BJ (cell line): ENCODE results near the gene MRPS12. TPM values are rescaled to one million over a fixed set of nuclear protein-coding genes. Genes with fewer than 3 reads are reported as not detected.

Source experiments
- CTCF ChIA-PET: fragments of 350-600 bp; formaldehyde crosslinking; extraction: SDS; loops from one replicate; lab custom pipeline; 2021; ENCODE audit warnings: antibody characterized with exemption, inconsistent platforms; lab: Yijun Ruan, JAX
- POLR2A ChIA-PET: fragments of 300-600 bp; sonication (Branson Sonifier 250); formaldehyde crosslinking; extraction: SDS; loops from one replicate; lab custom pipeline; 2021; ENCODE audit warnings: antibody characterized with exemption; lab: Charles Lee
- DNase-seq: peaks from one replicate; pipeline ENCODE4 v3.0.0-alpha.2; 2011; ENCODE audit warnings: low read depth
- H3K27me3 ChIP-seq: 2 replicates; pipeline ENCODE4 v1.6.0; 2011; ENCODE audit warnings: low read length; ENCODE audit not compliant: control insufficient read depth, insufficient read depth
- H3K36me3 ChIP-seq: 2 replicates; pipeline ENCODE4 v1.5.1; 2011; ENCODE audit warnings: low read length; ENCODE audit not compliant: control insufficient read depth, insufficient read depth
- H3K4me3 ChIP-seq: 2 replicates; pipeline ENCODE4 v1.5.1; 2011; ENCODE audit warnings: low read depth, mild to moderate bottlenecking, control low read depth, low read length
- polyA plus RNA-seq: library from polyadenylated mRNA; depleted of rRNA; stranded (reverse); fragments of >200 nt; gene quantifications from 2 replicates; pipeline ENCODE4 v1.2.3, GENCODE V29; 2011
- TF ChIP-seq, protein P1 (sequence below): IDR thresholded peaks from 2 replicates; pipeline ENCODE4 v1.5.1; 2011; ENCODE audit warnings: low read depth, mild to moderate bottlenecking, control low read depth, inconsistent platforms, low read length, moderate library complexity; ENCODE audit not compliant: insufficient read depth

The MRPS12 gene
- polyA plus RNA-seq, 1 experiment: 49.3 TPM

DNA sequence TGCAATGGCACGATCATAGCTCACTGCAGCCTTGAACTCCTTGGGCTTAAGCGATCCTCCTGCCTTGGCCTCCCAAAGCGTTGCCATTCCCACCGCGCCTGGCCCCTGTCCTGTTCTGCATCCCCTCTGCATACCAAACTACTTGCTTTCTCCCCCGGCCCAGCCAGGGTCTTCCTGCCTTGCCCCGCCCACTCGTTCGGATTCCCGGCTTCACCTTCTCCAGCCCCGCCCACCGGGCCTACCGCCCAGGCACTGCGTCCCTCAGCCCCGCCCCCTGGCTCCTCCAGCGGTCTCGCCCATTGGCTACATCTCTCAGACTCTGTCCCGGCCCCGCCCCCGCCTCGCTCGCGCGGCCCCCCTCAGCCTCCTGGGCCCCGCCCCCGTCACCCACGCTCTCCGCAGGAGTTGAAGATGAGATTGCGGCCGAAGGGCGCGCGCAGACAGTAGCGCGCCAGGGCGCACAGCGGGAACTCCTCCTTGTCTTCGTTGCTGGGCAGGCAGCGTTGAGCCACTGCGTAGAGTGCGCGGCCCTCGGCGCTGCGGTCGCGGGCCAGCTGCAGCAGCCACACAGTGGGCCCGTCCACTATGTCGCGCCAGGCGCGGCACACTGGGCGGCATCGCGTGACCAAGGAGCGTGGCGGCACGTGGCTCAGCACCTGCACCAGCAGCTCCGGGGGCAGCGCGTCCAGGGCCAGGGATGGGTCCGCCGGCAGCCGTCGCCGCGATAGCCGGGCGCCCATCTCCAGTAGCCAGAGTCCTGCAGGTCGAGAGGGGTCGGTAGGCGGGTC is 19.0 kb downstream of the MRPS12 start:
- CTCF ChIA-PET: interaction anchor here (1.7 kb wide), 1 partner anchor 19 kb away, joined by 8 read pairs; the partner anchor contains the start of genes MRPS12 and SARS2
- TF ChIP-seq, protein P1, sequence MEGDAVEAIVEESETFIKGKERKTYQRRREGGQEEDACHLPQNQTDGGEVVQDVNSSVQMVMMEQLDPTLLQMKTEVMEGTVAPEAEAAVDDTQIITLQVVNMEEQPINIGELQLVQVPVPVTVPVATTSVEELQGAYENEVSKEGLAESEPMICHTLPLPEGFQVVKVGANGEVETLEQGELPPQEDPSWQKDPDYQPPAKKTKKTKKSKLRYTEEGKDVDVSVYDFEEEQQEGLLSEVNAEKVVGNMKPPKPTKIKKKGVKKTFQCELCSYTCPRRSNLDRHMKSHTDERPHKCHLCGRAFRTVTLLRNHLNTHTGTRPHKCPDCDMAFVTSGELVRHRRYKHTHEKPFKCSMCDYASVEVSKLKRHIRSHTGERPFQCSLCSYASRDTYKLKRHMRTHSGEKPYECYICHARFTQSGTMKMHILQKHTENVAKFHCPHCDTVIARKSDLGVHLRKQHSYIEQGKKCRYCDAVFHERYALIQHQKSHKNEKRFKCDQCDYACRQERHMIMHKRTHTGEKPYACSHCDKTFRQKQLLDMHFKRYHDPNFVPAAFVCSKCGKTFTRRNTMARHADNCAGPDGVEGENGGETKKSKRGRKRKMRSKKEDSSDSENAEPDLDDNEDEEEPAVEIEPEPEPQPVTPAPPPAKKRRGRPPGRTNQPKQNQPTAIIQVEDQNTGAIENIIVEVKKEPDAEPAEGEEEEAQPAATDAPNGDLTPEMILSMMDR: no peak
- peak overlapping the region; percentile 31 for H3K4me3 ChIP-seq
- H3K27me3 ChIP-seq: no peaks in the 10 kb centered on the region
- no peak for DNase-seq
- POLR2A ChIA-PET: interaction anchor here (0.6 kb wide), 1 partner anchor 51 kb away, joined by 3 read pairs; no protein-coding TSS in a partner anchor
- H3K36me3 ChIP-seq: peaks cover 7% of the 10 kb centered on the region

DNA sequence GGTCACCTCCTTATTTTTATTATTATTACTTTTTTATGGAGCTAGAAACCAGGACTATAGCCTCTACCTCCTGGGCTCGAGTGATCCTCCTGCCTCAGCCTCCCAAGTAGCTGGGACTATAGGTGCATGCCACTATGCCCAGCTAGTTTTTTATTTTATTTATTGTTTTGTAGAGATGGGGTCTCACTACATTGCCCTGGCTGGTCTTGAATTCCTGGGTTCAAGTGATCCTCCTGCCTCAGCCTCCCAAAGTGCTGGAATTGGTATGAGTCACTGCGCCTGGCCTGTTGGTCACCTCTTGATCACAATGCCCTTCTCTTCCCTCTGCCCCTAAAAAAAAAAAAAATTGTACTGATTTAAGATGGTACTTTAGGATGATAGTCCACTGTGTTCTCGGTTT is 20.4 kb downstream of the MRPS12 start:
- Histone ChIP-seq H3K27me3 (no peaks in the 10 kb centered on the region), H3K36me3 (peaks cover 5% of the 10 kb centered on the region), H3K4me3 (no peak overlapping the region)
- TF ChIP-seq, protein P1: no peak
- no peak for DNase-seq
- ChIA-PET CTCF (interaction anchor here (1.7 kb wide), 1 partner anchor 20 kb away, joined by 8 read pairs; the partner anchor contains the start of genes MRPS12 and SARS2), POLR2A (no interaction called here)

DNA sequence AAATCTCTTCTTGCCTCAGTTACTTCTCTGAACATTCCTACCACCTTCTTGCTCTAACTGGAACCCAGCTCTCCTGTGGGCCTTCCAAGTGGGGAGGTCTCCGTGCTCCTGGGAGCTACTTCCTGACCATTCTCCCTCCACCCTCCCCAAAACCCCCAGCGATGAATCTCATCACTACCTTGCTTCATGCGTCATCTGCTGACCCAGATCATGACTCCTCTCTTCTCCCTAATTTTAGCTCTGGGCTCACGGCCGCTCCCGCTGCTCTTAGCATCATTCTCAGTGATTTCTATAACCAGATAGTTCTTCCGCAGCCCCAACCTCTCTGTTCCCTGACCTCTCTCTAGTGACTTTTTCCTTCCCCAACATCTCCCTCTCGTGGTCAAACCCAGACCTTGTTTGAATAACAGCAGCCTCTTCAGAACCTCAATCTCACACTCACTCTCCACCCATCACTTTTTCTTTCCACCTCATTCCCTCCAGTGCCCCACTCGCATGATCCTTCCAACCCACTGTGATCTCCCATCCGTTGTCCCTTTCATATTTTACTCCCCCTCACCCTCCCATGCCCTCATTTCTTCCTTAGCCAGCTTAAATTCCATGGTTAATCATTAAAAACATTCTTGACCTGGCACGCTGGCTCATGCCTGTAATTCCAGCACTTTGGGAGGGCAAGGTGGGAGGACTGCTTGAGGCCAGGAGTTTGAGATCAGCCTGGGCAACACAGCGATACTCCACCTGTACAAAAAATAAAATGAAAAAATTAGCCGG is 21.8 kb downstream of the MRPS12 start:
- DNase-seq: no peak
- no peaks in the 10 kb centered on the region for H3K27me3 ChIP-seq
- POLR2A ChIA-PET: no interaction called here
- TF ChIP-seq, protein P1: peak; percentile 9; the same call in 1 of the 2 replicates
- H3K4me3 ChIP-seq: no peak overlapping the region
- peaks cover 3% of the 10 kb centered on the region for H3K36me3 ChIP-seq
- CTCF ChIA-PET: interaction anchor here (0.5 to 2.9 kb wide), 5 partner anchors 9 to 100 kb away, joined by 3 to 9 read pairs (median 4); partner anchors contain the start of genes MRPS12 and SARS2

DNA sequence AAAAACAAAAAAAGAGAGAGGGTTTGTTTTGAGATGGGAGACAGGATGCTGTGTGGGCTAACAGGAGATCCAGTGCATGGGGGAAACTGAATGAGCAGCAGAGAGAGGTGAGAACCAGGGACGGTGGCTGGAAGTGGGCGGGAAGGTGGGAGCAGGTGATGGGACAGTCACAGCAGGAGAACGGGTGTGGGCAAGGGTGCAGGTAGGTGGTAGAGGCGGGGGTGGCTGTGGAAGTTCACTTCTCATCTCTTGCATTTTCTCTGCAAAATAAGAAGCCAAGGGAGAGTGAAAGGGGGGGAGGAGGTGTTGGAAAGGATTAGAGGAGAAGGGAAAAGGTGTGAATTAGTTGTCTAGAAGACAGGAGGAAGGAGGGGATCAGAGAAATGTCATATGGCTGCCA is 22.9 kb downstream of the MRPS12 start:
- Histone ChIP-seq H3K27me3 (no peaks in the 10 kb centered on the region), H3K4me3 (no peak overlapping the region), H3K36me3 (peaks cover 4% of the 10 kb centered on the region)
- ChIA-PET POLR2A (no interaction called here), CTCF (interaction anchor here (2.9 kb wide), 2 partner anchors 8 to 24 kb away, joined by 8 to 9 read pairs; partner anchors contain the start of genes MRPS12 and SARS2)
- DNase-seq: no peak
- TF ChIP-seq, protein P1: no peak

DNA sequence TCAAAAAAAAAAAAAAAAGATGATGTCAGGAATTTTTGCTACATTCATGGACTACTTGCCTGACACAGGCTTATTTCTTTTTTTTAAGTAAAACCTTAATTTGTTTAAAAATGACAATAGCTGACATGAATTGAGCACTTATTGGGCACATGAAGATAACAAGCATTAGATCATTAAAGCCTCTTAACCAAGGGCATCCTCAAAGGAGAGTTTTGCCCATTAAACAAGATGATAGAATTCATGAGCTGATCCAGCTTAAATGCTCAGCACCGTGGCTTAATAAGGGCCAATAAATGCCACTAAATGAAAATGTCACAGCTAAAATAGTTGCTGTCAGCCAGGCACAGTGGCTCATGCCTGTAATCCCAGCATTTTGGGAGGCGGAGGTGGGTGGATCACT is 25.5 kb downstream of the MRPS12 start:
- DNase-seq: no peak
- POLR2A ChIA-PET: no interaction called here
- Histone ChIP-seq H3K36me3 (peaks cover 4% of the 10 kb centered on the region), H3K4me3 (no peak overlapping the region), H3K27me3 (no peaks in the 10 kb centered on the region)
- TF ChIP-seq, protein P1: no peak
- CTCF ChIA-PET: interaction anchor here (0.7 kb wide), 1 partner anchor 11 kb away, joined by 3 read pairs; no protein-coding TSS in a partner anchor
